HG02642 (cell line): ENCODE data around the gene ASPDH.

Source experiments
- ATAC-seq: cut with Tn5 transposase; IDR thresholded peaks from one replicate; pipeline ENCODE4 v1.9.1; 2021; ENCODE audit warnings: mild to moderate bottlenecking; ENCODE audit not compliant: unreplicated experiment, poor library complexity

Gene ASPDH

GRCh38 chr19:50513746-50514345 is at the start of gene ASPDH:
Gene ASPDH (minus strand): TSS chr19:50513913. CDS start chr19:50513823, 90 bp downstream.
- ATAC-seq = no peak

DNA sequence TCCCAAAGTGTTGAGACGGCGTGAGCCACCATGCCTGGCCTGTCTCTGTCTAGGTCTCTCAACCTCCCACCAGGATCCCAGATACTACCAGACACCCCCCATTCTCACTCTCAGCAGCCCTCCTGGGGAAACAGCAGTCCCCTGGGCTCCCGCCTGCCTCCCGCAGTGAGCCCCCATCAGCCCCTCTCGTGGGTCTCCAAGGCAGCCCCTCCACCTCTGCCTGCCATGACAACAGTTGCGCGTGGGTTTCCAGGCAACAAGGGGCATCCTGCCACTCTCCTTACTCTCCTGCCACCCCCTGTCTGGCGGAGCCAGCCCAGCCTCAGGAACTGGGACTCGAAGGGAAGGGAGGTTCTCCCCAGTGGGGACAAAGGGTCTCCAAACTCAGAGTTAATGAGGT is 49.3 kb upstream of the ASPDH start:
- no peak for ATAC-seq

GRCh38 chr19:50562329-50562728 is 48.6 kb upstream of the ASPDH start:
- no peak for ATAC-seq

GRCh38 chr19:50559636-50560035 is 45.9 kb upstream of the ASPDH start:
- no peak for ATAC-seq

DNA sequence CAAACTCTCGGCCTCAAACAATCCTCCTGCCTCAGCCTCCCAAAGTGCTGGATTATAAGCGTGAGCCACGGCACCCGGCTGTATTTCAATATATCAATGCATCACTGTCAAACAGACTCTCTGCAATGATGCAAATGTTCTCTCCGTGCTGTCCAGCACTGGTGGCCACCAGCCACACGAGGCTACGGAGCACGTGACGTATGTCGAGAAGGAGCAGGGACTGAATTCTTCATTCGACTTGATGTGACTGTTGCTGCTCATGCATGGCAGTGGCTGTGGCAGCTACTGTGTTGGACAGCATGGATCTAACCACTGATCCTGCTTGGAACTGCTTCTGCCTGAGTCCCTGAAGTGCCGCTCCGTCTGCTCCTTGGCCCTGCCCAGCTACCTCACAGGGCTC is 44.7 kb upstream of the ASPDH start:
- no peak for ATAC-seq

- ATAC-seq = no peak
These were observed 44.3 kb upstream of the ASPDH start for GRCh38 chr19:50558039-50558438.

DNA sequence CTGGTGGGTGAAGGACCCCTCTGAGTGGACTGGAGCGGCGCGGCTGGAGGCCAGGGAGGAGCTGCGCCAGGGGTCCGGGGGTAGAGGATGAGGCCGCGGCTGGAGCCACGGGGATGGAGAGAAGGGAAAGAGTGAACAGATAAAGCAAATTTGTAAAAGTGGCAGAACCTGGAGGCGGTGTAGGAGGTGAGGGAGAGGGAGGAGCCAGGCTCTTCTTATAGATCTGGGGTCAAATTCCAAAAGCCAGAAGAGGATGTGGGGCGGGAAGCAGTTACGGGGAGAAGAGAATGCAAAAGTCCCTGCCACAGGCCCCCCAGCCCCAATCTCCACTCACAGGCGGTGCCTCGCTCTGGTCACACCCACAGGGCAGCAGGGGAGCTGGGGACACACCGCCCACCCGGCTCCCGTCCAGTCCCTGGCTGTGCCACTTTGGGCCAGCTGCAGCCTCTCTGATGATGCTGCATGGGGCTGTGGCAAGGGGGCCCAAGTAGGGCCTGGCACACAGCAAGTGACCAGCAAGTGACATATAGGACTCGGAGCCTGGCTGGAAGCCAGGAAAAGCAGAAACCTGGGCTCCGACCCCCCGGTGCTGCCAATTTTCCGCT is 43.4 kb upstream of the ASPDH start:
- no peak for ATAC-seq

- no peak for ATAC-seq
These were observed 42.7 kb upstream of the ASPDH start for GRCh38 chr19:50556282-50557008.

DNA sequence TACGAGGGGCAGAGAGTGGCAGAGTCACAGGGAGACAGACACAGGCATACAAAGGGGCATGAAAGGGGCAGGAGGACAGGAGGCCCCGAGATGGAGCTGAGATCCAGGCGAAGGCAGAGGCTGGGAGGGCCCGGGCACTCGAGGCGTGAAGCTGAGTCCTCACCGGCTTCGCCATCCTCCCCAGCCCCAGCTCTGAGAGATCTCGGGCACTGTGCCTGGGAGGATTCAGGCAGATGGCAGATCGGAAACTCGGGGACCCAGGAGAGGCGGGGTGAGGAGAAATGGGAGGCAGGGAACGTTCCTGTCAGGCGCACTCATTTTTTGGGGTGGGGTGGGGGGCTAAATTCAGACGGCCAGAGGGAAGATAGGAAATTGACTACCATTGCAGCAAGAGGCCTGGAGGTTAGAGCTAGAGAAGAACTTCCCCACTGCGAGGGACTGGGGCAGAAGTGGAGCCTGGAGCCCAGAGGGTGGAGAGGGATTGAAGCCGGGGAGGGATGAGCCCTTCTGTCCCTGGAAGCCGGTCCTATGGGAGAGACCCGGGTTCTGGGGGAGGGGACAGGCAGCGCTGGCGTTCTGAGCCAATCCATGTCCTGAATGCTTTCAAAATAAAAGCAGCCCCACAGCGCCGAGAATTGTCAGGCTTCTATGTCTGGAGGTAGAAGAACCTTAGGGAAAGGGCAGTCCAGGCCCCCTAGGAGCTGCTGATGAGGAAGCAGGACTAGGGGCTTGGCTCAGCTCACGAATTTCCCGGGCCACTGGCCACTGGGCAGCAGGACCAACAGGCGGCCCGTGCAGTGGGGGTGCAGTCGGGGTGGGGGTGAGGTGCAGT is 42.0 kb upstream of the ASPDH start:
- no peak for ATAC-seq

- no peak for ATAC-seq
These were observed 41.3 kb upstream of the ASPDH start for GRCh38 chr19:50555033-50555432.

GRCh38 chr19:50554212-50554611 is 40.5 kb upstream of the ASPDH start:
- ATAC-seq = no peak

DNA sequence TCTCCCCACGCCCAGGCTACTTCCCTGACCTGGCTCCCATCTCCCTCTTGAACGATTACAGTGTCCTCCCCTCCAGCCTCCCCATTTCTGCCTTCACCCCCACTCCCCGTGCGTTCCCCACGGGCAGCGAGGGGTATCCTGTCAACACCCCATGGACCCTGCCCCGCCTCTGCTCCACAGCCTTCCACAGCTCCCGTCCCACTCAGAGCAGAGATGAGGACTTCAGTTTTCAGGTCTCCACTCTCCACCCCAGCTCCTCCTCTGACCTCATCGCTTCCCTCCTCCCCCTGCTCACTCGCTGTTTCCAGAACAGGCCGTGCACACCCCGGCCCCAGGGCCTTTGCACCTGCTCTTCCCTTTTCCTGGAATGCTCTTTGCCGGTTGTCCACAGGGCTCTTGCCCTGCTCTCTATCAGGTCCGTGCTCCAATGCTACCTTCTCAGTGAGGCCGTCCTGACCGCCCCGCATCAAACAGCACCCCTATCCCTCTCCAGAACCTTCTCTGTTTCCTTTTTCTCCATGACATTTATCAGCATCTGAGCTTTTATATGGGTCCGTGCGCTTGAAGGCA is 39.5 kb upstream of the ASPDH start:
- ATAC-seq = no peak

DNA sequence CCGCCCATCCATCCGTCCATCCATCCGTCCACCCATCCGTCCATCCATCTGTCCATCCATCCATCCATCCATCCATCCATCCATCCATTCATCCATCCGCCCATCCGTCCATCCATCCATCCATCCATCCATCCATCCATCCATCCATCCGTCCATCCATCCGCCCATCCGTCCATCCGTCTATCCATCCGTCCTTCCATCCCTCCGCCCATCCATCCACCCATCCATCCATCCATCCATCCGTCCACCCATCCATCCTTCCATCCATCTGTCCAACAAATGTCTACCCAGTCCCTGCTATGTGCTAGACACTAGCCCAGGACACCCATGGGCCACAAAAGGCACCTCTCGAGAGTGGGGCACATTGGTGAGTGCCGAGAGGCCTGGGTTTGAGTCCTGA is 38.8 kb upstream of the ASPDH start:
- ATAC-seq = no peak

DNA sequence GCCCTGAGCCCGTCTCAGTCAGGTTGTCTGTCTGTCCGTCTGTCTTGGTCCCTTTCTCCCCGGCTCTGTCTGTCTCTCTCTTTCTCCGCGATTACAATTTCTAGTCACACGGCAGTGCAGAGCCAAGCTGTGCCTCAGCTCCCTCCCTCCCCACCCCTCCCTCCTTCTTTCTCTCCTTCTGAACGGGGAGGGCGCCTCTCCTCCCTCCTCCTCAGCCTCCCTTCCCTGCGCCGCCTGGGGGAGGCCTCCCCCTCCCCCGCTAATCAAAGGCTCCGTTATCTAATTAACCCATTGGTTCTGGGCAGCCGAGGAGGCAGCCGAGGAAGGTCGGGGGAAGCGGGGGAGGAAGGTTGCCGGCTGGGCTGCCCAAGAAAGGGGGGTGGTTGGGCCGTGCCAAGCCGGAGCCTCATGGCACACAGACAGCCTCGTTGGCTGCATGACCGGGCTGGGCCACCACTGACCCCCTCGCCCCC is 38.0 kb upstream of the ASPDH start:
- no peak for ATAC-seq

GRCh38 chr19:50551034-50551714 is 37.5 kb upstream of the ASPDH start:
- no peak for ATAC-seq

DNA sequence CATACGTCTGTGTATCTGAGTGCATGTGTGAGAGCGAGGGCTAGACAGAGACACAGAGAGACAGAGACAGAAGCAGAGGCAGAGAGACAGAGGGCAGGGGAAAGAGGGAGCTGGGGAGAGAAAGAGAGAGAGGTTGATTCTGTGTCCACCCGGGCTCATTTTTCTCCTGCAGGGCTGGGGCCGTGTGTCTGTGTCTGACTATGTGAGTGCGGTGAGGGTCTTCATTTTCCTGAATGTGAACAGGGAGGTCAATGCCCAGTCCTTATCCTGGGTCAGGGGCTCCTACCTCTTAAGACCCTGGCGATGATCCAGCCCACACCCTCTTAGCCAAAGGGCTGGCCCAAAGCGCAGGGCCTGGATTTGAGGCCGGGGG is 36.9 kb upstream of the ASPDH start:
- ATAC-seq = no peak

GRCh38 chr19:50549927-50550593 is 36.3 kb upstream of the ASPDH start:
- ATAC-seq = no peak

- ATAC-seq = no peak
These were observed 35.6 kb upstream of the ASPDH start for GRCh38 chr19:50549059-50549926.
